Gastroesophageal sphincter (tissue), 3 donors: ENCODE data around the gene CHRNA4.

Experiments
- CTCF ChIP-seq, 4 experiments: fragments of 200-600 bp in 2 of 4; fragments of 450-650 bp in 2 of 4; sonication (generic) in 1 of 4; IDR thresholded peaks; one replicate each; pipeline ENCODE4 v1.5.1; 2017 to 2019; ENCODE audit warnings: antibody characterized with exemption in 4 of 4, mild to moderate bottlenecking in 2 of 4, moderate library complexity in 2 of 4
- EP300 ChIP-seq: sonication (generic); formaldehyde crosslinking; IDR thresholded peaks from one replicate; pipeline ENCODE4 v1.6.1; 2017; ENCODE audit warnings: antibody characterized with exemption, mild to moderate bottlenecking

DNA sequence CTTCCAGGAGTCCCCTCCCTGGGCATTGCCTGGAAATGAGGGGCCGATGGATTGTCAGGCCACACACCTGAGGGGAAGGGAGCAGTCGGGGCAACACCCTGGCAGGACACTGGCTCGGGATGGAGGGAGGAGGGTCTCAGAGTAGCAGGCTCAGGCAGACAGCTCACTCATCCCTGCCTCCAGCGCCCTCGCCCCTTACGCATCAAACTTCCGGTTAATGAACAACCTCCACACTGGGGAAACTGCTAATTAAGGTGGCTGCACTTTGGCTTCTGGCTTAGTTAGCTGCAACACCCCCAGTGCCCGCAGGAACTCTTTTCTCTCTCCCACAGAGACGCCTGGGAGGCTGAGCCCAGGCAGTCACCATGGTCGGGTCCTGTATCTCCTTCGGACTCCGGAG, 13.4 kb upstream of the CHRNA4 start:
- TF ChIP-seq CTCF (IDR thresholded peaks at IDR 0.05) (no peak), EP300 (no peak)
